Small intestine (tissue), 7 donors: ENCODE data around the gene ARHGAP8. TPM values are rescaled to one million over a fixed set of nuclear protein-coding genes. Genes with fewer than 3 reads are reported as not detected.
"Not testable (repeated sequence)": the region's sequence is repeated elsewhere in the genome, so short reads cannot be mapped to it uniquely, and the experiment has no call there.

ENCODE experiments used
- DNase-seq, 2 donors: peaks; one replicate each; pipeline versions ENCODE4 v3.0.0 to v3.0.0-alpha.2; 2013
- FAIRE-seq: peaks from 2 replicates; lab custom pipeline; 2012; peaks lifted over from hg19 to GRCh38; lab: Jason Lieb, UNC
- H3K27ac ChIP-seq, 3 donors: one replicate each; pipeline ENCODE4 v1.5.1; 2013; ENCODE audit warnings: low read length in 2 of 3, mild to moderate bottlenecking in 2 of 3, control low read depth in 1 of 3, inconsistent platforms in 1 of 3, low read depth in 1 of 3, moderate library complexity in 1 of 3
- H3K27me3 ChIP-seq, 3 donors: one replicate each; pipeline ENCODE4 v1.6.1; 2013; ENCODE audit warnings: low read length in 3 of 3, inconsistent platforms in 1 of 3; ENCODE audit not compliant: control insufficient read depth in 3 of 3, insufficient read depth in 3 of 3
- H3K36me3 ChIP-seq, 3 donors: one replicate each; pipeline ENCODE4 v1.6.1; 2013; ENCODE audit warnings: low read length in 3 of 3, inconsistent platforms in 1 of 3, low read depth in 1 of 3, mild to moderate bottlenecking in 1 of 3, moderate library complexity in 1 of 3; ENCODE audit not compliant: control insufficient read depth in 3 of 3, insufficient read depth in 2 of 3
- H3K4me1 ChIP-seq, 3 donors: one replicate each; pipeline ENCODE4 v1.6.1; 2013; ENCODE audit warnings: low read length in 2 of 3, inconsistent platforms in 1 of 3, low read depth in 1 of 3, mild to moderate bottlenecking in 1 of 3, moderate library complexity in 1 of 3; ENCODE audit not compliant: control insufficient read depth in 3 of 3, insufficient read depth in 2 of 3
- H3K4me3 ChIP-seq, 3 donors: one replicate each; pipeline ENCODE4 v1.5.1; 2013; ENCODE audit warnings: low read length in 3 of 3, control low read depth in 1 of 3, inconsistent platforms in 1 of 3, low read depth in 1 of 3, mild to moderate bottlenecking in 1 of 3, moderate library complexity in 1 of 3
- H3K9me3 ChIP-seq, 2 donors: one replicate each; pipeline ENCODE4 v1.6.1; 2013; ENCODE audit warnings: low read depth in 1 of 2, low read length in 1 of 2; ENCODE audit not compliant: control insufficient read depth in 2 of 2, insufficient read depth in 1 of 2
- WGBS, 3 donors: extraction: QIAGEN DNeasy Blood & Tissue Kit; methylation state at CpG; one replicate each; pipeline ENCODE4 v1.1.7; 2013; 5-methylcytosine and 5-hydroxymethylcytosine counted together
- polyA plus RNA-seq, 4 donors: library from polyadenylated mRNA; stranded (reverse) in 3 of 4; unstranded in 1 of 4; fragments of 200-250 nt in 3 of 4; fragments of 120-200 nt in 1 of 4; gene quantifications; one replicate each; pipeline versions ENCODE4 v1.2.1 to v1.2.3, GENCODE V29; 2013
- donor health status: healthy with polysubstance abuse.
- donor health status: control.
- donor health status: control.
- donor health status: Bipolar disorder and iron deficiency.
- donor health status: healthy.

Gene ARHGAP8
- polyA plus RNA-seq, 4 donors = 1.6 to 20.3 (median 9.3) TPM

GRCh38 chr22:44894782-44895181, 142.4 kb downstream of the ARHGAP8 start:
- WGBS, 3 donors = 80 to 82% (median 82%) methylated on average over 14 of the region's 14 CpGs
- no peak for FAIRE-seq

GRCh38 chr22:44895296-44896055, 143.1 kb downstream of the ARHGAP8 start:
- no peak for FAIRE-seq
- no peaks in the 10 kb centered on the region for H3K27me3 ChIP-seq
- no peak for DNase-seq
- 82 to 88% (median 85%) methylated on average over 23 of the region's 23 CpGs for WGBS, 3 donors
- no peak overlapping the region for H3K27ac ChIP-seq
- no peak overlapping the region for H3K4me3 ChIP-seq
- H3K9me3 ChIP-seq = peaks cover 0 to 2% of the 10 kb centered on the region in 2 donors
- no peaks in the 10 kb centered on the region for H3K36me3 ChIP-seq
- no peaks in the 10 kb centered on the region for H3K4me1 ChIP-seq

More at GRCh38 chr22:44894782-44895181, 142.4 kb downstream of the ARHGAP8 start:
- Histone ChIP-seq H3K9me3 (no peaks in the 10 kb centered on the region), H3K4me3 (no peak overlapping the region), H3K36me3 (no peaks in the 10 kb centered on the region), H3K4me1 (no peaks in the 10 kb centered on the region), H3K27ac (no peak overlapping the region), H3K27me3 (no peaks in the 10 kb centered on the region)
- DNase-seq = no peak

GRCh38 chr22:44898236-44898635, 145.9 kb downstream of the ARHGAP8 start:
- no peak overlapping the region for H3K27ac ChIP-seq
- H3K27me3 ChIP-seq = peaks cover 0 to 2% (median 0%) of the 10 kb centered on the region in 3 donors
- H3K4me1 ChIP-seq = no peaks in the 10 kb centered on the region
- WGBS, 3 donors = 89 to 98% (median 91%) methylated on average over 6 of the region's 6 CpGs
- no peaks in the 10 kb centered on the region for H3K36me3 ChIP-seq
- no peak for FAIRE-seq
- no peak overlapping the region for H3K4me3 ChIP-seq
- peaks cover 4 to 20% of the 10 kb centered on the region in 2 donors for H3K9me3 ChIP-seq
- no peak for DNase-seq

- no peak overlapping the region for H3K4me3 ChIP-seq
- H3K36me3 ChIP-seq = no peaks in the 10 kb centered on the region
- peaks cover 4 to 20% of the 10 kb centered on the region in 2 donors for H3K9me3 ChIP-seq
- H3K27me3 ChIP-seq = peaks cover 0 to 2% (median 0%) of the 10 kb centered on the region in 3 donors
- DNase-seq (peak in 1 of 2 donors; percentile 7), FAIRE-seq (no peak)
- H3K27ac ChIP-seq = no peak overlapping the region
- no peaks in the 10 kb centered on the region for H3K4me1 ChIP-seq
- WGBS, 3 donors = 46 to 72% (median 60%) methylated on average over 2 of the region's 2 CpGs
These were observed 148.9 kb downstream of the ARHGAP8 start for GRCh38 chr22:44901301-44901700.

GRCh38 chr22:44903164-44903563, 150.8 kb downstream of the ARHGAP8 start:
- FAIRE-seq = not testable (repeated sequence)

GRCh38 chr22:44904492-44905152, 152.2 kb downstream of the ARHGAP8 start:
- H3K27me3 ChIP-seq, H3K27ac ChIP-seq, FAIRE-seq, H3K4me1 ChIP-seq, H3K4me3 ChIP-seq, H3K36me3 ChIP-seq, DNase-seq: not testable (repeated sequence)
- H3K9me3 ChIP-seq = peaks cover 4 to 20% of the 10 kb centered on the region in 2 donors
- WGBS, 3 donors = 42 to 55% (median 47%) methylated on average over 3 of the region's 5 CpGs

More at GRCh38 chr22:44903164-44903563, 150.8 kb downstream of the ARHGAP8 start:
- not testable (repeated sequence) for H3K4me1 ChIP-seq, H3K27ac ChIP-seq, H3K36me3 ChIP-seq, H3K27me3 ChIP-seq, H3K4me3 ChIP-seq, DNase-seq
- peaks cover 4 to 20% of the 10 kb centered on the region in 2 donors for H3K9me3 ChIP-seq
- WGBS, 3 donors = no CpG with 5 or more reads among the region's 2 CpGs

- WGBS, 3 donors = 79 to 82% (median 81%) methylated on average over 21 of the region's 21 CpGs
- H3K36me3 ChIP-seq = no peaks in the 10 kb centered on the region
- FAIRE-seq = no peak
These were observed 154.0 kb downstream of the ARHGAP8 start for GRCh38 chr22:44906248-44906936.

GRCh38 chr22:44906999-44907644, 154.7 kb downstream of the ARHGAP8 start:
- Histone ChIP-seq H3K36me3 (no peaks in the 10 kb centered on the region), H3K9me3 (peaks cover 0 to 3% of the 10 kb centered on the region in 2 donors), H3K27ac (no peak overlapping the region), H3K27me3 (peaks cover 0 to 2% (median 0%) of the 10 kb centered on the region in 3 donors), H3K4me1 (no peaks in the 10 kb centered on the region), H3K4me3 (no peak overlapping the region)
- WGBS, 3 donors = 84 to 88% (median 85%) methylated on average over 18 of the region's 18 CpGs
- DNase-seq = no peak
- FAIRE-seq = no peak

More at GRCh38 chr22:44906248-44906936, 154.0 kb downstream of the ARHGAP8 start:
- H3K27me3 ChIP-seq = peaks cover 0 to 2% (median 0%) of the 10 kb centered on the region in 3 donors
- no peak for DNase-seq
- H3K4me1 ChIP-seq = no peaks in the 10 kb centered on the region
- H3K27ac ChIP-seq = no peak overlapping the region
- no peak overlapping the region for H3K4me3 ChIP-seq
- peaks cover 2 to 10% of the 10 kb centered on the region in 2 donors for H3K9me3 ChIP-seq
